Heart left ventricle (tissue), 16 donors: ENCODE data around the gene MRPS5. TPM values are rescaled to one million over a fixed set of nuclear protein-coding genes. Genes with fewer than 3 reads are reported as not detected.

ENCODE experiments used
- ATAC-seq, 4 donors: fragments of 200-7000 bp; cut with Tn5 transposase; one replicate each; pipeline ENCODE4 v1.9.1; 2020 to 2022; ENCODE audit warnings: moderate library complexity in 4 of 4, mild to moderate bottlenecking in 3 of 4, moderate number of reproducible peaks in 1 of 4
- DNase-seq, 5 donors: peaks; one replicate each; pipeline ENCODE4 v3.0.0-alpha.2; 2020
- H3K27ac ChIP-seq, 12 donors: fragments of 200-600 bp; sonication (generic) in 4 of 12; one replicate each; pipeline versions ENCODE4 v1.5.0 to v1.8.0; 2016 to 2022; ENCODE audit warnings: mild to moderate bottlenecking in 2 of 12
- H3K27me3 ChIP-seq, 9 donors: fragments of 200-600 bp; sonication (generic) in 2 of 9; one replicate each; pipeline versions ENCODE4 v1.5.1 to v1.8.0; 2016 to 2022; ENCODE audit warnings: mild to moderate bottlenecking in 3 of 9
- H3K36me3 ChIP-seq, 9 donors: fragments of 200-600 bp; sonication (generic) in 2 of 9; one replicate each; pipeline versions ENCODE4 v1.5.0 to v1.8.0; 2018 to 2022; ENCODE audit warnings: mild to moderate bottlenecking in 2 of 9
- H3K4me1 ChIP-seq, 12 donors: fragments of 200-600 bp; sonication (generic) in 4 of 12; one replicate each; pipeline versions ENCODE4 v1.5.0 to v1.8.0; 2016 to 2022; ENCODE audit warnings: mild to moderate bottlenecking in 3 of 12
- H3K4me3 ChIP-seq, 12 donors: fragments of 200-600 bp; sonication (generic) in 4 of 12; one replicate each; pipeline versions ENCODE4 v1.5.0 to v1.8.0; 2017 to 2022; ENCODE audit warnings: mild to moderate bottlenecking in 9 of 12, moderate library complexity in 4 of 12
- H3K9me3 ChIP-seq, 12 donors: fragments of 200-600 bp; sonication (generic) in 4 of 12; one replicate each; pipeline versions ENCODE4 v1.5.0 to v1.8.0; 2016 to 2022; ENCODE audit warnings: mild to moderate bottlenecking in 1 of 12
- CTCF ChIP-seq, 12 donors: fragments of 200-600 bp; sonication (generic) in 4 of 12; IDR thresholded peaks; one replicate each; pipeline versions ENCODE4 v1.5.0 to v1.8.0; 2018 to 2022; ENCODE audit warnings: antibody characterized with exemption in 12 of 12, mild to moderate bottlenecking in 5 of 12
- POLR2A ChIP-seq, 2 donors: fragments of 450-650 bp; IDR thresholded peaks; one replicate each; pipeline ENCODE4 v1.6.1; 2017; ENCODE audit warnings: antibody characterized with exemption in 2 of 2, mild to moderate bottlenecking in 2 of 2, moderate library complexity in 2 of 2
- WGBS, 4 donors: extraction: QIAGEN DNeasy Blood & Tissue Kit in 2 of 4; methylation state at CpG; one replicate each; pipeline versions ENCODE4 v1.1.5 to v1.1.7; 2013 to 2018; 5-methylcytosine and 5-hydroxymethylcytosine counted together
- intact Hi-C, 10 donors: fragments of 100-400 bp; cut with DNase I; formaldehyde crosslinking; loops; one replicate each; pipeline versions ENCODE4 v1.11.1 to v1.14.2; 2022
- polyA plus RNA-seq, 2 donors: library from polyadenylated mRNA; stranded (reverse); fragments of 200-250 nt; gene quantifications; one replicate each; pipeline ENCODE4 v1.2.3, GENCODE V29; 2013
- total RNA-seq, 9 donors: library from RNA; depleted of rRNA in 2 of 9; stranded (reverse); fragments of >200 nt in 2 of 9; fragmentation: NEBNext Ultra II Directional in 3 of 9; extraction: Animal tissue kit (Norgen Biotek cat#: 25700) in 3 of 9; gene quantifications; one replicate each; pipeline versions ENCODE4 v1.1.0 to v1.2.4, GENCODE V29; 2016 to 2023
- donor health status: ischemic (EF 13 %, LVEDD 7.1; RV severe dilation, severe dysfunction).
- donor health status: healthy with polysubstance abuse.
- donor health status: DM: no; HTN: yes; CAD: no.
- donor health status: DM: no; HTN: no; CAD: no.
- donor health status: ischemic (EF 25% LVEDD 6.9; RV normal size, moderate dysfunction).
- donor health status: ischemic (EF 25% LVEDD 5.7; RV mildly dilated, moderate dysfunction).
- donor health status: healthy.
- donor health status: DM: yes; HTN: yes; CAD: no.
- donor health status: ischemic (EF 35%, LVEDD 5.7; RV mildly dilated, moderate dysfunction).
- donor health status: nonischemic (EF 11% LVEDD 7.7; RV severe dilation, severe dysfunction).
- donor health status: DM: yes; HTN: yes; CAD: no.
- donor health status: PGD.
- donor health status: ischemic (EF 29% LVEDD 5.4; RV normal size, mild dysfunction).
- donor health status: nonischemic (EF 23%, LVEDD 6.1; RV moderate dilation, normal function).

Gene MRPS5
- total and polyA plus RNA-seq, 11 donors: 52.4 to 116 (median 71.2) TPM

DNA sequence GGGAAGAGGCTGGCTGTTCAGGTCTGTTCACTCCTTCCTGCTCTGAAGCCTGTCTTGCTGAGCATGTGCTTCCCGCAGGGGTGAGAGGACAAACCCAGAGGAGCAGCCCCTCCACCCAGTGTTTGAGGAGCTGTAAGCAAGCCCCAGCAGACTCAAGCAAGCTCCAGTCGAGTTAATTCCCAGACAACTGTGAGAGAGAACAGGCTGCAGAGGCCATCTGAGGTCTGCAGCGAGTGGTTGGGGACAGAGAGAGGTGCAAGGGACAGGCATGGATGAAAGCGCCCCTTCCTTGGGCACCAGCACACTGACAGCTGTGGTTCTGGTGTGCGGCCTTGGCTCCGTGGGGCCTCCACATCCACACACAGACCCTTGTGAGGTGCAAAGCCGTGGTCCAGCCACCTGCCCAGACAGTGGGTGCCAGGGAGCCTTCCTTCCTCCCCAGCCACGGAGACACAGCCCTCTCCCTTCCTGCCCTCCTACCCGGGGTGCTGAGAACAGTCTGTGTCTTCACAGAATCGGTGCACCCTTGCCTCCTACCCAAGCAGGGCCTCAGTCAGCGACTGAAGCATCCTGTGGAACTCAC lies 59.9 kb downstream of the MRPS5 start:
- DNase-seq: peak in 1 of 5 donors; percentile 12
- intact Hi-C loops: no loop called here
- Histone ChIP-seq H3K4me1 (no peaks in the 10 kb centered on the region), H3K36me3 (no peaks in the 10 kb centered on the region), H3K27me3 (peaks cover 0 to 42% (median 0%) of the 10 kb centered on the region in 9 donors), H3K27ac (no peak overlapping the region), H3K9me3 (no peaks in the 10 kb centered on the region), H3K4me3 (no peak overlapping the region)
- 62 to 74% (median 65%) methylated on average over 10 to 11 of the region's 11 CpGs for WGBS, 4 donors
- TF ChIP-seq POLR2A (IDR thresholded peaks at IDR 0.05) (no peak), CTCF (IDR thresholded peaks at IDR 0.05) (no peak)
- no peak for ATAC-seq

DNA sequence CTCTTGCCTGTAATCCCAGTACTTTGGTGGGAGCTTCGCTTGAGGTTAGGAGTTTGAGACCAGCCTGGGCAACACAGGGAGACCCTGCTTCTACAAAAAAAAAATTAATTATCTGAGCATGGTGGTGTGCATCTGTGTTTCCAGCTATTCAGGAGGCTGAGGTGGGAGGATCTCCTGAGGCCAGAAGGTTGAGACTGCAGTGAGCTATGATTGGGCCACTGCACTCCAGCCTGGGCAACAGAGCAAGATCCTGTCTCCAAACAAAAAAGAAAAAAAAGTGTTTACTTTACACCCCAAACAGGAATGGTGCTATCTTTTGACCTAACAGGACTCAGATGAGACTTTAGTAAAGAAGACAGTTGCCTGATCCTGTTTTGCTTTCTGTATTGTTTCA lies 60.5 kb downstream of the MRPS5 start:
- ATAC-seq: no peak
- H3K9me3 ChIP-seq: no peaks in the 10 kb centered on the region
- H3K4me1 ChIP-seq: no peaks in the 10 kb centered on the region
- no peak overlapping the region for H3K4me3 ChIP-seq
- H3K27ac ChIP-seq: no peak overlapping the region
- H3K27me3 ChIP-seq: peaks cover 0 to 39% (median 0%) of the 10 kb centered on the region in 9 donors
- H3K36me3 ChIP-seq: no peaks in the 10 kb centered on the region
- intact Hi-C loops: no loop called here
- 80 to 92% (median 90%) methylated on average over 1 of the region's 1 CpG for WGBS, 4 donors
- no peak for DNase-seq
- no peak for TF ChIP-seq POLR2A (IDR thresholded peaks at IDR 0.05)
- TF ChIP-seq CTCF (IDR thresholded peaks at IDR 0.05): no peak

- DNase-seq (peak in 1 of 5 donors; percentile 2), ATAC-seq (no peak)
- no peaks in the 10 kb centered on the region for H3K4me1 ChIP-seq
- no peaks in the 10 kb centered on the region for H3K36me3 ChIP-seq
- intact Hi-C loops: no loop called here
- H3K27ac ChIP-seq: no peak overlapping the region
- no peaks in the 10 kb centered on the region for H3K9me3 ChIP-seq
- H3K27me3 ChIP-seq: peaks cover 0 to 37% (median 0%) of the 10 kb centered on the region in 9 donors
- WGBS, 4 donors: 78 to 82% (median 79%) methylated on average over 16 to 17 of the region's 17 CpGs
- H3K4me3 ChIP-seq: no peak overlapping the region
- TF ChIP-seq CTCF (IDR thresholded peaks at IDR 0.05) (no peak), POLR2A (IDR thresholded peaks at IDR 0.05) (no peak)
These were observed 61.0 kb downstream of the MRPS5 start for GRCh38 chr2:95060446-95061118.

GRCh38 chr2:95059656-95060370 lies 61.8 kb downstream of the MRPS5 start:
- no peak for TF ChIP-seq CTCF (IDR thresholded peaks at IDR 0.05)
- no peak for TF ChIP-seq POLR2A (IDR thresholded peaks at IDR 0.05)
- no peaks in the 10 kb centered on the region for H3K36me3 ChIP-seq
- no peak overlapping the region for H3K4me3 ChIP-seq
- H3K4me1 ChIP-seq: no peaks in the 10 kb centered on the region
- no peak overlapping the region for H3K27ac ChIP-seq
- peak in 1 of 5 donors; percentile 14 for DNase-seq
- intact Hi-C loops: no loop called here
- ATAC-seq: peak in 1 of 4 donors; percentile 11
- H3K9me3 ChIP-seq: no peaks in the 10 kb centered on the region
- H3K27me3 ChIP-seq: peaks cover 0 to 37% (median 0%) of the 10 kb centered on the region in 9 donors
- WGBS, 4 donors: 76 to 83% (median 79%) methylated on average over 10 to 12 of the region's 12 CpGs
